ENCODE results near the gene UBE2J2. TPM values are rescaled to one million over a fixed set of nuclear protein-coding genes. Genes with fewer than 3 reads are reported as not detected.

Gene UBE2J2
- total and polyA plus RNA-seq, 2 of the 8 experiments (the other 6 are each of a cell fraction or from before 2014, with no cell fraction given): 33.6 to 67.9 TPM

GRCh38 chr1:1302951-1303509 is 29.4 kb upstream of the UBE2J2 start (continued):
- TF ChIP-seq, protein P1, sequence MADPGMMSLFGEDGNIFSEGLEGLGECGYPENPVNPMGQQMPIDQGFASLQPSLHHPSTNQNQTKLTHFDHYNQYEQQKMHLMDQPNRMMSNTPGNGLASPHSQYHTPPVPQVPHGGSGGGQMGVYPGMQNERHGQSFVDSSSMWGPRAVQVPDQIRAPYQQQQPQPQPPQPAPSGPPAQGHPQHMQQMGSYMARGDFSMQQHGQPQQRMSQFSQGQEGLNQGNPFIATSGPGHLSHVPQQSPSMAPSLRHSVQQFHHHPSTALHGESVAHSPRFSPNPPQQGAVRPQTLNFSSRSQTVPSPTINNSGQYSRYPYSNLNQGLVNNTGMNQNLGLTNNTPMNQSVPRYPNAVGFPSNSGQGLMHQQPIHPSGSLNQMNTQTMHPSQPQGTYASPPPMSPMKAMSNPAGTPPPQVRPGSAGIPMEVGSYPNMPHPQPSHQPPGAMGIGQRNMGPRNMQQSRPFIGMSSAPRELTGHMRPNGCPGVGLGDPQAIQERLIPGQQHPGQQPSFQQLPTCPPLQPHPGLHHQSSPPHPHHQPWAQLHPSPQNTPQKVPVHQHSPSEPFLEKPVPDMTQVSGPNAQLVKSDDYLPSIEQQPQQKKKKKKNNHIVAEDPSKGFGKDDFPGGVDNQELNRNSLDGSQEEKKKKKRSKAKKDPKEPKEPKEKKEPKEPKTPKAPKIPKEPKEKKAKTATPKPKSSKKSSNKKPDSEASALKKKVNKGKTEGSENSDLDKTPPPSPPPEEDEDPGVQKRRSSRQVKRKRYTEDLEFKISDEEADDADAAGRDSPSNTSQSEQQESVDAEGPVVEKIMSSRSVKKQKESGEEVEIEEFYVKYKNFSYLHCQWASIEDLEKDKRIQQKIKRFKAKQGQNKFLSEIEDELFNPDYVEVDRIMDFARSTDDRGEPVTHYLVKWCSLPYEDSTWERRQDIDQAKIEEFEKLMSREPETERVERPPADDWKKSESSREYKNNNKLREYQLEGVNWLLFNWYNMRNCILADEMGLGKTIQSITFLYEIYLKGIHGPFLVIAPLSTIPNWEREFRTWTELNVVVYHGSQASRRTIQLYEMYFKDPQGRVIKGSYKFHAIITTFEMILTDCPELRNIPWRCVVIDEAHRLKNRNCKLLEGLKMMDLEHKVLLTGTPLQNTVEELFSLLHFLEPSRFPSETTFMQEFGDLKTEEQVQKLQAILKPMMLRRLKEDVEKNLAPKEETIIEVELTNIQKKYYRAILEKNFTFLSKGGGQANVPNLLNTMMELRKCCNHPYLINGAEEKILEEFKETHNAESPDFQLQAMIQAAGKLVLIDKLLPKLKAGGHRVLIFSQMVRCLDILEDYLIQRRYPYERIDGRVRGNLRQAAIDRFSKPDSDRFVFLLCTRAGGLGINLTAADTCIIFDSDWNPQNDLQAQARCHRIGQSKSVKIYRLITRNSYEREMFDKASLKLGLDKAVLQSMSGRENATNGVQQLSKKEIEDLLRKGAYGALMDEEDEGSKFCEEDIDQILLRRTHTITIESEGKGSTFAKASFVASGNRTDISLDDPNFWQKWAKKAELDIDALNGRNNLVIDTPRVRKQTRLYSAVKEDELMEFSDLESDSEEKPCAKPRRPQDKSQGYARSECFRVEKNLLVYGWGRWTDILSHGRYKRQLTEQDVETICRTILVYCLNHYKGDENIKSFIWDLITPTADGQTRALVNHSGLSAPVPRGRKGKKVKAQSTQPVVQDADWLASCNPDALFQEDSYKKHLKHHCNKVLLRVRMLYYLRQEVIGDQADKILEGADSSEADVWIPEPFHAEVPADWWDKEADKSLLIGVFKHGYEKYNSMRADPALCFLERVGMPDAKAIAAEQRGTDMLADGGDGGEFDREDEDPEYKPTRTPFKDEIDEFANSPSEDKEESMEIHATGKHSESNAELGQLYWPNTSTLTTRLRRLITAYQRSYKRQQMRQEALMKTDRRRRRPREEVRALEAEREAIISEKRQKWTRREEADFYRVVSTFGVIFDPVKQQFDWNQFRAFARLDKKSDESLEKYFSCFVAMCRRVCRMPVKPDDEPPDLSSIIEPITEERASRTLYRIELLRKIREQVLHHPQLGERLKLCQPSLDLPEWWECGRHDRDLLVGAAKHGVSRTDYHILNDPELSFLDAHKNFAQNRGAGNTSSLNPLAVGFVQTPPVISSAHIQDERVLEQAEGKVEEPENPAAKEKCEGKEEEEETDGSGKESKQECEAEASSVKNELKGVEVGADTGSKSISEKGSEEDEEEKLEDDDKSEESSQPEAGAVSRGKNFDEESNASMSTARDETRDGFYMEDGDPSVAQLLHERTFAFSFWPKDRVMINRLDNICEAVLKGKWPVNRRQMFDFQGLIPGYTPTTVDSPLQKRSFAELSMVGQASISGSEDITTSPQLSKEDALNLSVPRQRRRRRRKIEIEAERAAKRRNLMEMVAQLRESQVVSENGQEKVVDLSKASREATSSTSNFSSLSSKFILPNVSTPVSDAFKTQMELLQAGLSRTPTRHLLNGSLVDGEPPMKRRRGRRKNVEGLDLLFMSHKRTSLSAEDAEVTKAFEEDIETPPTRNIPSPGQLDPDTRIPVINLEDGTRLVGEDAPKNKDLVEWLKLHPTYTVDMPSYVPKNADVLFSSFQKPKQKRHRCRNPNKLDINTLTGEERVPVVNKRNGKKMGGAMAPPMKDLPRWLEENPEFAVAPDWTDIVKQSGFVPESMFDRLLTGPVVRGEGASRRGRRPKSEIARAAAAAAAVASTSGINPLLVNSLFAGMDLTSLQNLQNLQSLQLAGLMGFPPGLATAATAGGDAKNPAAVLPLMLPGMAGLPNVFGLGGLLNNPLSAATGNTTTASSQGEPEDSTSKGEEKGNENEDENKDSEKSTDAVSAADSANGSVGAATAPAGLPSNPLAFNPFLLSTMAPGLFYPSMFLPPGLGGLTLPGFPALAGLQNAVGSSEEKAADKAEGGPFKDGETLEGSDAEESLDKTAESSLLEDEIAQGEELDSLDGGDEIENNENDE (IDR thresholded peaks at IDR 0.05; ENCODE audit: insufficient replicate concordance, low read length): no peak
- TF ChIP-seq CHD2 (IDR thresholded peaks at IDR 0.05; ENCODE audit: low read length) (no peak), ASH2L (IDR thresholded peaks at IDR 0.05; ENCODE audit: low read length) (no peak), EGR1 (IDR thresholded peaks at IDR 0.05; ENCODE audit: borderline replicate concordance, low read depth, low read length) (no peak), HDAC2 (IDR thresholded peaks at IDR 0.05; ENCODE audit: borderline replicate concordance in 1 of 2, low read depth in 2 of 2, low read length in 2 of 2) (no peak), EZH2 (IDR thresholded peaks at IDR 0.05; ENCODE audit: low read depth, low read length, severe bottlenecking) (no peak), POLR2A (IDR thresholded peaks at IDR 0.05; ENCODE audit: control extremely low read depth in 1 of 2, low read depth in 2 of 2, low read length in 2 of 2) (no peak), GTF2F1 (IDR thresholded peaks at IDR 0.05; ENCODE audit: borderline replicate concordance, low read depth, low read length) (no peak), TAF1 (IDR thresholded peaks at IDR 0.05; ENCODE audit: low read depth, low read length) (no peak), RBBP5 (IDR thresholded peaks at IDR 0.05; ENCODE audit: borderline replicate concordance, low read depth, low read length) (no peak)
- TF ChIP-seq, protein P2, sequence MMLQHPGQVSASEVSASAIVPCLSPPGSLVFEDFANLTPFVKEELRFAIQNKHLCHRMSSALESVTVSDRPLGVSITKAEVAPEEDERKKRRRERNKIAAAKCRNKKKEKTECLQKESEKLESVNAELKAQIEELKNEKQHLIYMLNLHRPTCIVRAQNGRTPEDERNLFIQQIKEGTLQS (IDR thresholded peaks at IDR 0.05; ENCODE audit: insufficient read depth, low read depth, low read length): no peak

Data from H1 (cell line).